Caco-2 (cell line): ENCODE measurements around the gene MICU1. TPM values are rescaled to one million over a fixed set of nuclear protein-coding genes. Genes with fewer than 3 reads are reported as not detected.

Source experiments
- BruUV-seq: library from RNA; stranded (reverse); fragments of 400-500 nt; replicated peaks from 2 replicates; lab custom pipeline; 2021; lab: Mats Ljungman, UMichigan
- CTCF ChIA-PET: fragments of 300-600 bp; sonication (Branson Sonifier 250); formaldehyde crosslinking; loops from one replicate; lab custom pipeline; 2022; ENCODE audit warnings: antibody characterized with exemption; lab: Charles Lee
- POLR2A ChIA-PET: fragments of 300-600 bp; sonication (Branson Sonifier 250); formaldehyde crosslinking; loops from one replicate; lab custom pipeline; 2022; ENCODE audit warnings: antibody characterized with exemption; lab: Charles Lee
- DNase-seq, 2 experiments: peaks; one replicate each; pipeline versions ENCODE4 v3.0.0 to v3.0.0-alpha.2; 2020 to 2022
- H3K27me3 ChIP-seq: replicated peaks from 2 replicates; pipeline ENCODE4 v1.6.0; 2011; ENCODE audit warnings: low read length; ENCODE audit not compliant: control insufficient read depth, insufficient read depth
- H3K36me3 ChIP-seq: 2 replicates; pipeline ENCODE4 v1.5.1; 2011; ENCODE audit warnings: low read length; ENCODE audit not compliant: control insufficient read depth, insufficient read depth
- H3K4me1 ChIP-seq: fragments of 250-450 bp; sonication (Bioruptor Pico); 2 replicates; pipeline ENCODE4 v1.5.1; 2020; ENCODE audit warnings: mild to moderate bottlenecking
- H3K4me3 ChIP-seq: 2 replicates; pipeline ENCODE4 v1.5.1; 2011; ENCODE audit warnings: low read depth, mild to moderate bottlenecking, control low read depth, low read length
- H3K9me3 ChIP-seq: fragments of 250-450 bp; sonication (Bioruptor Pico); 2 replicates; pipeline ENCODE4 v1.5.1; 2020; ENCODE audit warnings: mild to moderate bottlenecking, moderate library complexity
- H3K27ac Mint-ChIP-seq: one replicate; pipeline ENCODE4 v1.8.0; 2022; ENCODE audit warnings: mixed read lengths; ENCODE audit not compliant: unreplicated experiment
- H3K27me3 Mint-ChIP-seq: one replicate; pipeline ENCODE4 v1.8.0; 2022; ENCODE audit warnings: mixed read lengths; ENCODE audit not compliant: insufficient read depth, unreplicated experiment
- H3K36me3 Mint-ChIP-seq: one replicate; pipeline ENCODE4 v1.8.0; 2022; ENCODE audit warnings: mild to moderate bottlenecking, mixed read lengths; ENCODE audit not compliant: insufficient read depth, unreplicated experiment
- H3K4me1 Mint-ChIP-seq: one replicate; pipeline ENCODE4 v1.8.0; 2022; ENCODE audit warnings: low read depth, mixed read lengths; ENCODE audit not compliant: unreplicated experiment
- H3K4me3 Mint-ChIP-seq: one replicate; pipeline ENCODE4 v1.8.0; 2022; ENCODE audit warnings: mild to moderate bottlenecking, moderate library complexity, mixed read lengths; ENCODE audit not compliant: unreplicated experiment
- H3K9me3 Mint-ChIP-seq: one replicate; pipeline ENCODE4 v1.8.0; 2022; ENCODE audit warnings: mixed read lengths; ENCODE audit not compliant: unreplicated experiment
- CTCF ChIP-seq, 2 experiments: fragments of 200-600 bp in 1 of 2; IDR thresholded peaks; 1 replicate in 1 of 2; 2 replicates in 1 of 2; pipeline versions ENCODE4 v1.5.1 to v1.8.0; 2011 to 2022; ENCODE audit warnings: antibody characterized with exemption in 1 of 2, control low read depth in 1 of 2, inconsistent platforms in 1 of 2, low read depth in 1 of 2, low read length in 1 of 2, mild to moderate bottlenecking in 1 of 2, moderate library complexity in 1 of 2; ENCODE audit not compliant: insufficient read depth in 1 of 2, severe bottlenecking in 1 of 2, unreplicated experiment in 1 of 2
- intact Hi-C: fragments of 100-400 bp; cut with micrococcal nuclease; formaldehyde crosslinking; loops from one replicate; pipeline ENCODE4 v1.10.0; 2022; ENCODE audit not compliant: unreplicated experiment
- total RNA-seq: library from RNA; stranded (reverse); gene quantifications from 2 replicates; pipeline ENCODE4 v1.2.3, GENCODE V29; 2022

MICU1 gene
- total RNA-seq, 1 experiment from 2014 or later: 83.2 TPM

DNA sequence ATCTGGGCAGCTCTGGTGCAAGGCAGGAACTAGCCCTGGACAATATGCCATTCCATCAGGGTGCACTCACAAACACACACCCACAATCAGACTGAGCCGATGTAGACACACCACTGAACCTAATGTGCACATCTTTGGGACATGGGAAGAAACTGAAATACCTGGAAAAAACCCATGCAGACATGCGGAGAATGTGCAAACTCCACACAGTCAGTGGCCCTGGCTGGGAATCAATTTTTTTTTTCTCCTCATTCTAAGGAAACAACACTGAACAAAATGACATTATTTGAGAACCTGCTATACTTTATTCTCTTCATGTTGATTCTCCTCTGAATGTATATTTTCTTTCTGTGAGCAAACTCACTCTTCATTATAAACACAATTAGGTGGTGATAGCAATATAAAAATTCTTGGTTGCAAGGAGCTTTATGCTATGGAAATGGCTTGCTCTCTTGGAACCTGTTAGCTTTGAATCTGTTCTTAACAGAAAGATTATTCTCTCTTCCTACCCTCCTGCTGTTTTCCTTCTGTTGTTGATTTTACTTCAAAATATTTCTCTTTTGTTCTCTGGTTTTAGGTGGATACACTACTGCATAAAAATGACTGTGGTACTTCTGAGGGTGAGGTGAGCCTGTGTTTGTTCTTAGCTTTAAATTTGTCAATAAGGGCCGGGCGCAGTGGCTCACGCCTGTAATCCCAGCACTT lies 33.0 kb upstream of the MICU1 start:
- Histone ChIP-seq H3K4me1 (peaks cover 7% of the 10 kb centered on the region; the same call in 1 of the 2 replicates), H3K27me3 (no peaks in the 10 kb centered on the region), H3K9me3 (no peaks in the 10 kb centered on the region), H3K4me3 (no peak overlapping the region), H3K36me3 (no peaks in the 10 kb centered on the region)
- no peak for DNase-seq
- Mint-ChIP-seq H3K4me1 (peaks cover 10% of the 10 kb centered on the region), H3K9me3 (peaks cover 10% of the 10 kb centered on the region), H3K36me3 (no peaks in the 10 kb centered on the region), H3K27me3 (no peaks in the 10 kb centered on the region), H3K27ac (no peak overlapping the region), H3K4me3 (no peak overlapping the region)
- CTCF ChIA-PET: no interaction called here
- no TSS peak for BruUV-seq
- intact Hi-C loops: no loop called here
- no peak for TF ChIP-seq CTCF (IDR thresholded peaks at IDR 0.05; ENCODE audit: insufficient read depth in 1 of 2, low read depth in 1 of 2, low read length in 1 of 2, severe bottlenecking in 1 of 2, unreplicated experiment in 1 of 2)
- POLR2A ChIA-PET: interaction anchor here (0.6 kb wide), 1 partner anchor 1480 kb away, joined by 3 read pairs; no protein-coding TSS in a partner anchor

DNA sequence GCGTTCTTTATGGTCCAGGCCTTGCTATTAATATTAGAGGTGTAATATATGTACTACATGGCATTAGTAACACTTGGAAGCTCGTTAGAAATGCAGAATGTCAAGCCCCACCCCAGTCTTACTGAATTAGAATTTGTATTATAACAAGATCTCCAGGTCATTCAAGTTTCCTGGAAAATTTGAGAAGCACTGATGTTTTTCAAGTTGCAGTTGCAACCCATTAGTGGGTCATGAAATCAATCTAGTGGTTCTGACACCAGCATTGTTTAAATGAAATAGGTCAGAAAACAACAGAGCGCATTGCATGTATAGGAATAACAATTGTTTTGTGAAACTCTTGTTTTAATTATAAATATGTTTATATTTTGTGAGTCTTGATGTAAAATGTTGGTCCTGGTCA lies 28.8 kb upstream of the MICU1 start:
- no peak for TF ChIP-seq CTCF (IDR thresholded peaks at IDR 0.05; ENCODE audit: insufficient read depth in 1 of 2, low read depth in 1 of 2, low read length in 1 of 2, severe bottlenecking in 1 of 2, unreplicated experiment in 1 of 2)
- no peaks in the 10 kb centered on the region for H3K9me3 Mint-ChIP-seq
- Histone ChIP-seq H3K4me3 (no peak overlapping the region), H3K9me3 (no peaks in the 10 kb centered on the region), H3K36me3 (no peaks in the 10 kb centered on the region), H3K27me3 (no peaks in the 10 kb centered on the region), H3K4me1 (peaks cover 7% of the 10 kb centered on the region; the same call in 1 of the 2 replicates)
- intact Hi-C loops: no loop called here
- peaks cover 15% of the 10 kb centered on the region for H3K4me1 Mint-ChIP-seq
- ChIA-PET CTCF (no interaction called here), POLR2A (no interaction called here)
- H3K4me3 Mint-ChIP-seq: no peak overlapping the region
- no peak overlapping the region for H3K27ac Mint-ChIP-seq
- H3K36me3 Mint-ChIP-seq: no peaks in the 10 kb centered on the region
- no peak for DNase-seq
- no peaks in the 10 kb centered on the region for H3K27me3 Mint-ChIP-seq
- no TSS peak for BruUV-seq

DNA sequence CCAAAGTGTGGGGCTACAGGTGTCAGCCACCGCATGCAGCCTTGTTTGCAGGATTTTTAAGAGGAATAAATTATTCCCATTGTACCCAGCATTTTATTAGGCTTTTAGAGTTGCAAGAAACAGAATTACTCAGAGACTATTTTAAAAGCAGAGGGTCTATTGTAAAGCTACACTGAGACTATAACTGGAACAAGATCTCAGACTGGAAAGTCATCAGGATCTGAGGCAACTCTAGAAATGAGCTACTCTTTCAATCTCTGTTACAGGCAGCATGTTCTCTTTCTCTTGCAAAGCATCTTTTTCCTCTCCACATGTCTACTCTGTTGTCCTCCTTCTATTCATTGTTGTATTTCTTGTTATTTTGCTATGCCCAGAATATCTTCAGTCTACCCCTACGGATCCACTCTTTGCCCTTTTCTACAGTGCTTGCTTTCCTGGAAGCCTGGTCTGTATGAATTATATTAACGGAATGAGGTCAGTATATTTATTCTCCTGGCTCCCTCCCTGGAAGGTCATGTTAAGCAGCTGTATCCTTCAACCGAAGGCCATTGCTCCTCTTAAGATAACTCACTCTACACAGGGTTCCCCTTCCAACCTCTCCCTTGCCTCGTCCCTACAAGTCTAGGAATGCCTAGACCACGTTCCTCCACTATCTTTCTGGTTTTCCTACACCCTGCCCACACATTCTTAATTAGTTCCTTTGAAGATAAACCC lies 27.7 kb upstream of the MICU1 start:
- CTCF ChIA-PET: no interaction called here
- no TSS peak for BruUV-seq

More for the DNA sequence above, 27.7 kb upstream of the MICU1 start:
- no peak for DNase-seq
- no peak for TF ChIP-seq CTCF (IDR thresholded peaks at IDR 0.05; ENCODE audit: insufficient read depth in 1 of 2, low read depth in 1 of 2, low read length in 1 of 2, severe bottlenecking in 1 of 2, unreplicated experiment in 1 of 2)
- no peaks in the 10 kb centered on the region for H3K9me3 Mint-ChIP-seq
- H3K27ac Mint-ChIP-seq: no peak overlapping the region
- intact Hi-C loops: no loop called here
- no peak overlapping the region for H3K4me3 Mint-ChIP-seq
- H3K36me3 Mint-ChIP-seq: no peaks in the 10 kb centered on the region
- H3K27me3 Mint-ChIP-seq: no peaks in the 10 kb centered on the region
- H3K4me1 Mint-ChIP-seq: peaks cover 8% of the 10 kb centered on the region
- Histone ChIP-seq H3K4me3 (no peak overlapping the region), H3K27me3 (no peaks in the 10 kb centered on the region), H3K36me3 (no peaks in the 10 kb centered on the region), H3K4me1 (no peaks in the 10 kb centered on the region), H3K9me3 (no peaks in the 10 kb centered on the region)
- POLR2A ChIA-PET: no interaction called here
